ENCODE results near the gene LPP. TPM values are rescaled to one million over a fixed set of nuclear protein-coding genes. Genes with fewer than 3 reads are reported as not detected.

Gene LPP
- total RNA-seq, 1 experiment from 2014 or later: 0.04 TPM

DNA sequence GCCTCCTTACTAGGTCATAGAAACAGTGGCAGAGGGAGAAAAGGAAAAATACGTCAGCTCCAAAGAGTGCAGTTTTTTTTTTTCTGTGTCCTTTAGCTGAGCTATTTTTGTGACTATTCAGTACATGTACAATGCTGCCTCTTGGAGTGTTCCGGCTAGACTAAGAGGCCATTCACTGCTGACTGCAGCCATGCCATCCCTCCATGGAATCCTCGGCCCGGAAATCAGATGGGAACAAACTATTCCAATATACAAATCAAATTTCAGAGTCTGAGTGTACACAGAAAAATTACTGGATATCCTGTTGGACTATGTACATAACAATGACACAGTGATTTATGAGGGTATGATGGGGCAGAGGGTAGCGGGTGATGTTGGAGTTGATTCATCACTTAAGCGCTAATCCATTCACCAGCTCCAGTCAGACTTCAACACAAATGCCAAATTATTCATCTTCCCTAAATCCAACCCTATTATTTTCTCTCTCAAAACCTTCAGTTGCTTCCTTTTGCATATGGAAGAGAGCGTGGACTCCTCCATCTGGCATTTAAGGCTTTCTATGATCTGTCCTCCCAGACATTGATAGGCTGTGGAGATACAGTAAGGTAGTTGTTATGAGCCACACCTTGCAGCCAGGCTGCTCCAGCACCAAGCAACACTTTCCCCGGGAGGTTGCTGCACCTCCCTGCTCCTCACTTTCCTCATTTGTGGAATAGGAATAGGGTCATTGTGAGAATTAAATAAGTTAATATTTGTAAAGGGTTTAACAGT, 109.1 kb downstream of the LPP start:
- Histone ChIP-seq H3K27ac (no peak overlapping the region), H3K4me1 (no peaks in the 10 kb centered on the region), H3K36me3 (no peaks in the 10 kb centered on the region), H3K4me3 (no peak overlapping the region), H3K27me3 (no peaks in the 10 kb centered on the region), H3K9me3 (replicated peaks) (no peaks in the 10 kb centered on the region)
- DNase-seq: no peak

DNA sequence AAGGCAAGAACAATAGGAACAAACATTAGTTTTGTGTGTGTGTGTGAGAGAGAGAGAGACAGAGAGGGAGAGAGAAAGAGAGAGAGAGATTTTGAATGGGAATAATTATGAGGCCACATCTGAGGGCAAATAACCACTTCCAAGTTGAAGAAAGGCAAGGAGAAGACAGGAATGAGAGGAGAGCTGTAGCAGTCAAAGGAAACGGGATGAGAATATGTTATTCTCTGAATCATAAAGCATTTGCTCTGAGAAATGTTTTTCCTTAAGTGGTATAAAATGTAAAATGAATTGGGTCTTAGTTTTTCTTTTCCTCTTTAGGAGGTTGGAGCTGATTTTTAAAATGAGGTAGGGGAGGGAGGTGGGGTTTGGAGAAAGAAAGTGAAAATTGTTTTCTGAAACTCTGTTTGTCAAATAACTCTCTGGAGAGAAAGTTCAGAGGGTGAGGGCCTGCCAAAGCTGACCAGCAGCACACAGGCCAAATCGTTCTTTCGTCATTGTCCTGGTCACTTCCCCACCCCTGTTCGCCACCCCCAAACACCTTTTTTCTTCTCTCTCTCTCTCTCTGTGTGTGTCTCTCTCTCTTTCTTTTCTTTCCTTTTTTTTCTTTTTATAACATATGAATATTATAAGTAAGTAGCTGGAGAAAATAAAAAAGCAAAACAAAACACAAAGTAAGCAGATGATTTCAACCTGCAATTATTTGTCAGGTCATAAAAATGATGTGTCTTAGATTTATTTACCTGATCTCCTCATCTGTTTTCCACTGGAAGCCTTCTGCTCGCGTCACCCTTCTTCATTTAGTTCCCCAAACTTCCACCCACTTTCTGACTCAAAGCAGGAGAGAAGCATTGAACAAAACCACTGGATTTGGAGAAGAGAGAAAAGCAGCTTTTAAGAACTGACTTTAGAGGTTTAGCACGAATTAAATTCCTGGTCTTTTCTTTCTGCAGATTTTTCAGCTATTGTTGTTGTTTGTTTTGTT, 110.6 kb downstream of the LPP start:
- Histone ChIP-seq H3K4me1 (no peaks in the 10 kb centered on the region), H3K4me3 (no peak overlapping the region), H3K27me3 (no peaks in the 10 kb centered on the region), H3K36me3 (no peaks in the 10 kb centered on the region), H3K27ac (no peak overlapping the region), H3K9me3 (replicated peaks) (no peaks in the 10 kb centered on the region)
- no peak for DNase-seq

DNA sequence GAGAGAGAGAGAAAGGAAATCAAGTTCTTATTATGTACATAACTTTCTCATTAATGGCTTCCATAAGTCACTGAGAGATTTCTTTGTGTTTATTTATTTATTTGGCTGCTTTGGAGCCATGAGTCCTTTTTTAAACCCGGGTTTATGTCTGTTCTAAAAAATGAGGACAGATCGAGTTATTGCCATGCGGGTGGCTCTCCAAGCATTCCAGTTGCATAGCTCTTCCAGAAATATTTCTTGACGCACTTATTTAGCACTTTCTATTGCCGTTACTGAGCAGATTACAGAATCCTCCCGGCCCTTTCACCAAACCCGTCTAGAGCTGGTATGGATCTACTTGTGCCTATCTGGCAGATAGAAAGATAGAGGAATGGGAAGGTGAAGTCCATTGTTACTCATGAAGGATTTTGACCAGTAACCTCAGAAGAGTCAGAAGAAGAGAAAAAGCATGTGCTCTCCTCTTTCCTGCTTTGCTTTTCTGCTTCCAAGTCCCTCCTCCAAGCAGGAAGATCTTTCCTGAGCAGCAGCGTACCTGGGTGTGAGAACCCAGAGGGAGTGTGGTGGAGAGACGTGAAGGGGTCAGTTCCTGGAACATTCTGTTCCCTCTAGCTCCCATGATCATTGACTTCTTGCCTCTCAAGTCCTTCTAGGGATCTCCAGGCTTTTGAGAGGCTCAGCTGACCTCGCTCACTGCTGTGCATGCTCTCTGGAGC, 112.8 kb downstream of the LPP start:
- H3K4me1 ChIP-seq: no peaks in the 10 kb centered on the region

DNA sequence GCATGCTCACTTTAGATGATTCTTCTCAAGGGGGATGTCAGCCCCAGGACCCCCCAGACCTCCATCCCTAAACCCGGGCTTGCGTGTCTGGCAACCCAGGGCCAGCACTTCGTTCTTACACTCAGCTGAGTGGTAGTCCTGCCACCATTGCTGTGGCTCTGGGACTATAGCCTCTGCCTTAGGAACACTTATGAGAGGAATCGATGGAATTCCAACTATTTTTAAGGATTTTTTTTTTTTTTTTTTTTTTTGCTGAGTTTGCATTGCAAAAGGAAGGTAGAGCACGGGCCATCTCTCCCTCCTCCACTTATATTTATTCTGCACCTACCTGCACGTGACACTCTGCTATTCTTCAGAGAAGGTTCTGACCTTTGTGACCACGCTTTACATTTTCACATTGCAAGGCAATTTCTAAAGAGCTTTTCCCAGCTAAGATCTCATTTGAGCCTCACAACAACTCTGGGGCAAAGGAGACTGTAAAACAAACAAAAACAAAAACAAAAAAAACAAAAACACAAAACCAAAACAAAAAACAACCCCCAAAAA, 113.9 kb downstream of the LPP start:
- no peaks in the 10 kb centered on the region for H3K9me3 ChIP-seq (replicated peaks)
- no peaks in the 10 kb centered on the region for H3K27me3 ChIP-seq
- no peaks in the 10 kb centered on the region for H3K4me1 ChIP-seq
- H3K27ac ChIP-seq: no peak overlapping the region
- H3K36me3 ChIP-seq: no peaks in the 10 kb centered on the region
- DNase-seq: no peak
- no peak overlapping the region for H3K4me3 ChIP-seq

More for the DNA sequence above, 112.8 kb downstream of the LPP start:
- Histone ChIP-seq H3K4me3 (no peak overlapping the region), H3K9me3 (replicated peaks) (no peaks in the 10 kb centered on the region), H3K27me3 (no peaks in the 10 kb centered on the region), H3K36me3 (no peaks in the 10 kb centered on the region), H3K27ac (no peak overlapping the region)
- DNase-seq: no peak

DNA sequence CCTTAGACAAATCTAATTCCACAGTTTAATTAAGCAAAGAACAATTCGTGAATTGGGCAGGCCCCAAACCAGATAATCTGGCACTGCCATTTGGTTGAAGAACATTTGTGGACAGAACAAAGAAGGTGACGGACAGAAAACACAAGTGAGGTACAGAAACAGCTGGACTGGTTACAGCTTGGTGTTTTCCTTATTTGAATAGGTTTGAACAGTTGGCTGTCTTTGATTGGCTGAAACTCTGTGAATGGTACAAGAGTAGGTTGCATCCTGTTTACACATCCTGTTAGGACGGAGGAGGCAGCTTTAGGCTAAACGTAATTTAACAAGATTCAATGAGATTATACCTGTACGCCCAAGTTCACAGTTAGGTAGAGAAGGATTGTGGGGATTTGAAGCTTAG, 114.4 kb downstream of the LPP start:
- no peaks in the 10 kb centered on the region for H3K36me3 ChIP-seq
- H3K4me1 ChIP-seq: no peaks in the 10 kb centered on the region
- H3K27me3 ChIP-seq: no peaks in the 10 kb centered on the region
- H3K27ac ChIP-seq: no peak overlapping the region
- no peaks in the 10 kb centered on the region for H3K9me3 ChIP-seq (replicated peaks)
- no peak for DNase-seq
- no peak overlapping the region for H3K4me3 ChIP-seq

DNA sequence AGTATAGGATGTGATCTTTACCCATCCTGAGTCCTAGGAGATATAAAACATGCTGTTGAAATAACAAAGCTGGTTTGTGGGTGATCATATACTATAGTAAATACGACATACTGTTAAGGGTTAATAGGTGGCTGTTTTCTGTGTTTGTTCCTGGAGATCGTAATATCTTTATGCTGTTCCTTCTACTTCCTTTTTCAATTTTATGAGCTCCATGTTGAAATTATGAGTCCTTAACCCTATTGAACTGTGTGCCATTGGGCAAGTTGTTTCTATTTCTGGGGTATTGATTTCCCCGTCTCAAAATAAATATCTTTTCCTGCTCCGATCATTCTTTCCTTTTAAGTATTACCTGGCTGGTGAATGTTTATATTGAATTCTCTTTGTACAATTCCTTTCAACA, 115.1 kb downstream of the LPP start:
- no peaks in the 10 kb centered on the region for H3K27me3 ChIP-seq
- H3K36me3 ChIP-seq: no peaks in the 10 kb centered on the region
- H3K9me3 ChIP-seq (replicated peaks): no peaks in the 10 kb centered on the region
- no peak for DNase-seq
- no peaks in the 10 kb centered on the region for H3K4me1 ChIP-seq
- no peak overlapping the region for H3K4me3 ChIP-seq
- H3K27ac ChIP-seq: no peak overlapping the region

DNA sequence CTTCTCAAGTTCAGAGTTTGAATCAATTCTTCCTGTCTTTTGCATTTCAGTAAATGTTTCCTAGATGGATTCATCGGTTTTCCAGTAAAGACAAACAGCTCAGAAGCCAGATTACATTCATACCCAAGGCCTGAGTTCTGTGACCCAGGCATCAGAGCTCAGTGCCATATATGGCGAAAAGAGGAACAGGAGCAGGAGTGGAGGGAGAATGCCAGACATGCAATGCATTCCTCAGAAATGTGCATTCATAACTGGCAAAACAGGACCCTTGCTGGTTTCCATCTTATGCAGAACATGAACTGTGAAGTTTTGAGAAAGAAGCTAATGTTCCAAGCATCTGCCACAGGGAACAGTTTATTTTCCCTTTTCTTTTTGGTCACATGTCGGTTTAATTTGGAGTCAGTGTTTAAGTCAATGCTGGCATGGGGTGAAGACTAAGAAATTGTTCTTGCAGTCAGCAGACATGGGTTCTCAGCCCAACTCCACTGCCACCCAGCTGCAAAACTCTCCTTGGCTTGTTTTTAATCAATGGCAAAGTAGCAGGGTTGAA, 116.5 kb downstream of the LPP start:
- H3K4me1 ChIP-seq: no peaks in the 10 kb centered on the region

DNA sequence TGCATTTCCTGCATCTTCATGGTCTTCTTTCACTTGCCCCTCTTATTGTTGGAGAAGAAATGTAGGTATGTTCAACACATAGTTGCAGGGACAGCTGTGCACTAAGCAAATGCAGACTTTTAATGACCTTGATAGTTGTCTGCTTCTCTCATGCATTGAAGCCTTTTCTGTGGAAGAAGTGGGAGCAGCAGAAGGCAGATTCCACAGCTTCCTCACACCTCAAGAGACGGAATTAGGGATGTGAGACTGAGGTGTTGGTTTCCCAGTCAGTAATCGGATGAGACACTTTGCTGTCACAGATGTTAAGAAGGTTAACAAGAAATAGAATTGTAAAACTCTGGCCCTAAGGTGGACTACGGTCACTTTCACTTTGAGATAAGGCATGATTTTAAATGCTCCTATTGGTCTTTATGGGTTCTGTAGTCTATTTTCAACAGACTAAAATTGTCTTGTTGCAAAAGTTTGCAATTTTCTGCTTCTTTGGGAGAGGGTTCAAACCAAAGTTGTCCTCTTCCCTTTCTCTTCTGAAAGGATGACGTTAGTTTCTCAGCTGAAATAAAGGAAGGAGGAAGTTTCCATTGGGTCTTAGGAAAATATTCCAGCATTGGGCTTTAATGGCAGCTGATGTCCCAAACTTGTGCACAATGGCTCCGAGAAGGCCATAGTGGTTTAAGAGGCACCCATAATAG, 117.4 kb downstream of the LPP start:
- Histone ChIP-seq H3K27ac (no peak overlapping the region), H3K4me1 (no peaks in the 10 kb centered on the region), H3K36me3 (no peaks in the 10 kb centered on the region), H3K27me3 (no peaks in the 10 kb centered on the region), H3K9me3 (replicated peaks) (no peaks in the 10 kb centered on the region), H3K4me3 (no peak overlapping the region)
- no peak for DNase-seq

More for the DNA sequence above, 116.5 kb downstream of the LPP start:
- Histone ChIP-seq H3K36me3 (no peaks in the 10 kb centered on the region), H3K9me3 (replicated peaks) (no peaks in the 10 kb centered on the region), H3K27ac (no peak overlapping the region), H3K27me3 (no peaks in the 10 kb centered on the region), H3K4me3 (no peak overlapping the region)
- DNase-seq: no peak

DNA sequence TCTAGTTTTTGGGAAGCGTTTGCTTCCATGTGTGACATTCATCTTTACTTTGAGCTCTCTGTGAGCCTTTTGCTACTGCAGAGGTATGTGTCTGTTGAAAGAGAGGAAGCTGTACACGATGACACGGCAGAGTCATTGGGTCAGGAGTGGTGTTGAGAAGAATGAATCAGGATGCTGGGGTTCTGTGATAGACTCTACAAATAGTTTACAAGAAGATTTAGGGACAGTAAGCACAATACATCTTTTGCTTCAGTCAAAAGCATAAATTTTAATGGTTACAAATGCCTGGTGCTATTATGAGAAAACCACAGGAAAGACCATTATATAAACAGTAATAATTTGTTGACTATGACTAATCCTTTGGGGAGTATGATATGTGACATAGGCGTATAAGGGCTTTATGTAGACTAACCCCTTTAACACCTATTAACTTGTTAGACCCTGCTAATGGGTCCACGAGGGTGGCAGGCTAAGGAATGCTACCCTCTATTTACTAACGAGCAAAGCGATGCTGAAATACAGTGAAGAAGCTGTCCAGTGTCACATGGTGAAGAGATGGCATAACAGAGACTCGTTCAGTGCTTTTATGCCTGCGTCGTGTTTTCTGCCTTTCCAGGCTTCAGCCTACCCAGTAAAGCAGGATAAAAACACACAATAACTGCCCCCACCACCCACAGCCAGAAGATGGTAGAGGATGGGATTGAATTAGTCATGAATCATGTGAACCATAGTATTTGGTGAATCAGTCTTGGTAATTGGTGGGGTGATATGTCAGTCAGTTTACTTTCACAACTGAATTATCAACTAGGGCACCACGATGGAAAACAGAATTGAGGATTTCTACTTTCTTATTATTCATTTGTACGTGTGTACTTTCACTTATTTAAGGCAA, 118.8 kb downstream of the LPP start:
- Histone ChIP-seq H3K4me3 (no peak overlapping the region), H3K27me3 (no peaks in the 10 kb centered on the region), H3K36me3 (no peaks in the 10 kb centered on the region), H3K9me3 (replicated peaks) (no peaks in the 10 kb centered on the region), H3K4me1 (no peaks in the 10 kb centered on the region), H3K27ac (no peak overlapping the region)
- no peak for DNase-seq

DNA sequence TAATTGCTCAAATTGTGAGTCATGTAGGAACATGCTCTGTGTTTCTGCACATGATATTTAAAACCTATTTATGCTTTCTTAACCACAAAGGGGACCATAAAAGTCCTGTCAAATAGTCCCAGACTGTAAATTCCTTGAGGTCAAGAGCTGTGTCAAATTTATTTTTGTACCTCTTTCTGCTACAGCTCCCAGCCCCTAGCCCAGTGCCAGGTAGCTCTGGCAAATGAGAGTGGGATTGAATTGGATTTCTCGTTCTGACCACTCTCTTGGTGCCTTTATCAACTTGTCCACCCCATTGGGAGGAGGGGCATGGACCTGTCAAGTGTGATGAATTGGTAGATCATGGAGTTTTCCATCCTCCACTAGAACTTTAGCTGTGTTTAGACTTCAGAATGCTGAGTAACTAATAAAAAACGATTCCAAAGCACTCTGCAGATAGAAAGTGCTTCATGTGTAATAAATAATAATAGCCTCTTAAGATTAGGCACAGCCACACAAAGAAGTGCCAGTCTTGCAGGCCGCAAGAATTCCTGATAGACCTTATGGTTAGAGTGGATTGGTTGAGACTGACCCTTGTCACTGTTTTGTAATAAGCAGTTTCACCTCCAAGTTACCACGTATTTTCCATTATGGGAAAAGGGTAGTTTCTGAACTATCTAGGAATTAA, 120.4 kb downstream of the LPP start:
- Histone ChIP-seq H3K36me3 (no peaks in the 10 kb centered on the region), H3K27ac (no peak overlapping the region), H3K4me3 (no peak overlapping the region), H3K4me1 (no peaks in the 10 kb centered on the region), H3K9me3 (replicated peaks) (no peaks in the 10 kb centered on the region), H3K27me3 (no peaks in the 10 kb centered on the region)
- DNase-seq: no peak

DNA sequence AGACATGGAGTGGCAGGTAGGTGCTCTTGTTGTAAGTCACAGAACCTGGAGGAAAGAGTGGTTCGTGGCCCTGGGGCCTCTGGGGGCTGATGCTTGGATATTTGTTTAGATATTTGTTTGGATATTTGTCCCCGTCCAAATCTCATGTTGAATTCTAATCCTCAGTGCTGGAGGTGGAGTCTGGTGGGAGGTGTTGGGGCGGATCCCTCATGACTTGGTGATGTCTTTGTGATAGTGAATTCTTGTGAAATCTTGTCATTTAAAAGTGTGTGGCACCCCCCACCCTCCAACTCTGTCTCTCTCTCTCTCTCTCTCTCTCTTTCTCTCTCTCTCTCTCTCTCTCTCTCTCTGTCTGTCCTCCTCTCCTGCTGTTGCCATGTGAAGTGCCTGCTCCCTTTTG, 122.4 kb downstream of the LPP start:
- Histone ChIP-seq H3K9me3 (replicated peaks) (no peaks in the 10 kb centered on the region), H3K4me1 (no peaks in the 10 kb centered on the region), H3K27me3 (no peaks in the 10 kb centered on the region), H3K27ac (no peak overlapping the region), H3K4me3 (no peak overlapping the region), H3K36me3 (no peaks in the 10 kb centered on the region)
- DNase-seq: no peak

DNA sequence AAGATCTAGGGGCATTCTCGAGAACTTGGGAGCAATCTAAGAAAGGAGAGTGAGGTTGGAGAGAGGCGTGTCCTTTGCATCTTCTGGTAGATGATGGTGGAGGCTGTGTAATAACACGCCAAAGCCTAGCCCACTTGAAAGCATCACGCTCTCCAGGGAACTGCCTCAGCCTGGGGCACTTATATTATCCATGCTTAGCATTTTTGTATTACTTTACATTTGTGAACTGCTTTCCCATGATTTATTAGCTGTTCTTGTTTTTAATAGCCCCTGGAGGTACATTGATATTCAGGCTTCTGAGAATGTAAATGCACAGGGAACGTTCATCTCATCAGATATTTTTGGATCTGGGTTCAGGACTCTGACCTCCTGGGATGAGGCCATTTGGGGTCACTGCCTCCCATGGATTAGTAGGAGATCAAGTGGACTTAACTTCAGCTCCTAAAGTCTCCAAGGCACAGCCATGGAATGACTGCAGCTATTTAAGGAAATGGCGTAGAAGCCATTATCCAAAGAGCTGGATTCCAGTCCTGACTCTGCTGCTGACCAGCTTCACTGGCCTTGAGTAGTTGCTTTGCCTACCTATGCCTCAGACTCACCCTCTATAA, 124.9 kb downstream of the LPP start:
- H3K9me3 ChIP-seq (replicated peaks): no peaks in the 10 kb centered on the region
- H3K4me1 ChIP-seq: no peaks in the 10 kb centered on the region
- H3K27me3 ChIP-seq: no peaks in the 10 kb centered on the region
- H3K27ac ChIP-seq: no peak overlapping the region
- DNase-seq: no peak
- H3K36me3 ChIP-seq: no peaks in the 10 kb centered on the region
- H3K4me3 ChIP-seq: no peak overlapping the region

Measured in SJCRH30 (cell line).